SH-SY5Y (cell line): Measurements from ENCODE around the gene PCNX2.

ENCODE experiments used
- GATA2 ChIP-seq: IDR thresholded peaks from 2 replicates; pipeline ENCODE4 v1.6.1; 2011; ENCODE audit warnings: mild to moderate bottlenecking, low read depth, low read length
- GATA3 ChIP-seq: IDR thresholded peaks from 2 replicates; pipeline ENCODE4 v1.6.1; 2011; ENCODE audit warnings: low read depth, mild to moderate bottlenecking, low read length, moderate library complexity

GRCh38 chr1:233227930-233228465, 67.5 kb downstream of the PCNX2 start:
- TF ChIP-seq GATA2 (no peak), GATA3 (no peak)
